Measurements from ENCODE around the gene PPP4R1.
A peak's percentile ranks its signal among the peaks of the same experiment; 100 is the strongest.

PPP4R1 gene

DNA sequence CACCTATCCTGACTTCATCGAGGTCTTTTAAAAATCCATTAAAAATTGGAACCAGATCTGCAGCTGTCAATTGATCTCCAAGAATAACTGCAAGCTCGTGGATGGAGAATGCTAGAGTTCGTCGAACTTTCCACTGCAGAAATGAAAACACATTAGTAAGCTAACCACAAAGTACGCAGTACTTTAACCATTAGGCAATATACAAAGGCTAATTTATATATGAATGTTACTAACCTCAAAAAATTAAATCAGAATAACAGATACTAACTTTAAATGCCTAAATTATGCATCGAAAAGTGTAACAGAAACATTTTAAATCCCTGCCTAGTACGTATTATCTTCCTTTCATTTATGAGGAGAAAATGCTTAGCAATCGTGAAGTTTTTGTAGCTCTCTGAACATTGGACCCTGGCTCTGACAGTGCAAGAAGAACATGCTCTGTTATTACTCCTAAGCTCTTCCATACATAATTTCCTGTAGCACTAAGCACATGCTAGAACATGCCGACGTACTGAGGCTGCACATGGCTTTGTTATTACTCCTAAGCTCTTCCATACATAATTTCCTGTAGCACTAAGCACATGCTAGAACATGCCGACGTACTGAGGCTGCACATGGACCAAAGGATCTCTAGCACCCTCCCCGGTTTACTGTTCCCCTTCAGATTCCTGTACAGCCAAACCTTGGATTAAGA is 57.0 kb downstream of the PPP4R1 start:
- peak overlapping the region; percentile 63 for H3K27ac ChIP-seq
- DNase-seq (ENCODE audit: low read depth, low spot score) = peak; percentile 51

DNA sequence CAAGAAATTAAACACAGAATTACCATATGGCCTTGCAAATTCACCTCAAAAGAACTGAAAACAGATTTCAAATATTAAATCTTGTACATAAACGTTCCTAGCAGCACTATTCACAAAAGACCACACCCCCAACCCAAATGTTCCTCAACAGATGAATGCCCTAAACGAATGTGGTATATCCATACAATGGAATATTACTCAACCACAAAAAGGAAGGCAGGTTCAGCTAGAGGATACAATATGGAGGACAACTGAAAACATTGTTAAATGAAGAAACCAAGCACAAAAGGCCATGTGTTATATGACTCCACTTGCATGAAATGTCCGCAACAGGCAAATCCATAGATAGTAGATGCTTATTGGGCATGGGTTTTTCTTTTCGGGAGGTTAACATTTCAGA is 61.7 kb downstream of the PPP4R1 start:
- no peak overlapping the region for H3K27ac ChIP-seq

DNA sequence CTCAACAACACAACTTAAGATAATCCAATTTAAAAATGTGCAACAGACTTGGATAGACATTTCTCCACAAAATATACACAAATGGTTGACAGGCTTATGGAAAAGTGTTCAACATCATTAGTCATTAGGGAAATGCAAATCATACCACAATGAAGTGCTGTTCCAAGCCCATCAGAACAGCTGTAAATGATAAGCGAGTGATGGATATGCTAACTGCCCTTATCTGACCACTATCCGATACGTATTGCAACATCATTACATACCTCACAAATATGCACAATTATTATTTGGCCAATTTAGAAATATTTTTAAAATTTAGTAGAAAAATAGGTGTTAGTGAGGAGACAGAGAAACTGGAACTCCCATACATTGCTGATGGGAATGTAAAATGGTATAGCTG is 62.2 kb downstream of the PPP4R1 start:
- no peak overlapping the region for H3K27ac ChIP-seq
- DNase-seq (ENCODE audit: low read depth, low spot score) = no peak

More for the DNA sequence above, 61.7 kb downstream of the PPP4R1 start:
- DNase-seq (ENCODE audit: low read depth, low spot score) = no peak

DNA sequence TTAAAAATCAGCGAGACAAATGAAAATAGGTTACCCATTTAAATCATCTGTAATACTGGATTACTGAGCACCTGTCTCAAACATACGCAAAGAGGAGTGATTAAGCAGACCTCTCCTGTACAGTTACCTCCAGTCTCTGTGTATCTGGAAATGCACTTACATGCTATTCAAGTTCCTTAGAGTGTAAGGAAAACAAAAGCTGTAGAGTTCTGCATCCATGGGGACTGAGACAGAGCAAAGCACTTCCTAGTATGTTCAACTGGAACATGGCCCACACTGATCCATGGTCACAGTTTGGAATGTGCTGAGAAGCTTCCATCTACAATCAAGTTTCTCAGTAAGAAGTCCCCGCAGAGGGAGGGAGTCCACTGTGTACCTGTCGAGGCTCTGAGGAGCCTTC is 63.9 kb downstream of the PPP4R1 start:
- H3K27ac ChIP-seq = no peak overlapping the region
- no peak for DNase-seq (ENCODE audit: low read depth, low spot score)

DNA sequence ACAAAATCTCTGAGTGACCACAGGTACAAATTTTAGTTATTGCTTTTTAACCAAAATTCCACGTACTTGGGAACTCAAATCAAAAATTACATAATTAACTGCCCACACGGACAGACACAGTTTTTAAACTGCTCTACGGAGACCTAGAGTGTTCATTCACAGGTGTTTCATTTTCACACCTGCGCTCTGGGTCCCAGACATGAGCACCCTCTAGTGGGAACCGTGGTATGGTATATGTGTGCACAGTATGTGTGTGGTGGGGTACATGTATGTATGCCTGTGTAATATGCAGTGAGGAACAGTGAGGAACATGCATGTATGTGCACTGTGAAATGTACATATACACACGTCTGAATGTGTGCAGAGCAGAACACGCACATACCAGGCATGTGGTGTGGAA is 65.0 kb downstream of the PPP4R1 start:
- no peak overlapping the region for H3K27ac ChIP-seq
- no peak for DNase-seq (ENCODE audit: low read depth, low spot score)

DNA sequence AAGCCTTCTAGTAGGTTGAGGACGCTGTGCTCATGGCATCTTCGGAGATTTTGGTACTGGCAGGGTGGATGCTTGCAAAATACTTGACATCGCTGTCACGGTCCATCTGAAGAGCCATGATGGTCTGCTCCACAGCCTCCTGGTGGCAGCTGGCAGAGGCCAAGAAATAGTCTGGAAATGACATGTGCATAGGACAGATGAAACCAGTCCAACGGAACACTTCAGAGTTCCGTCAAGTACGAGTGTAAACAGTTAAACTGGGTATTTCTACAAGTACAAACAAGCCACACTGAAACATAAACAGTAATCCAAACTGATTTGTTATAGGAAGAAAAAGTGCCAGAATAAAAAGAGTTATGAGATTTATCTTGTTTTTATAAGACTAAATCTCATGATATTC is 66.6 kb downstream of the PPP4R1 start:
- H3K27ac ChIP-seq = no peak overlapping the region
- no peak for DNase-seq (ENCODE audit: low read depth, low spot score)

DNA sequence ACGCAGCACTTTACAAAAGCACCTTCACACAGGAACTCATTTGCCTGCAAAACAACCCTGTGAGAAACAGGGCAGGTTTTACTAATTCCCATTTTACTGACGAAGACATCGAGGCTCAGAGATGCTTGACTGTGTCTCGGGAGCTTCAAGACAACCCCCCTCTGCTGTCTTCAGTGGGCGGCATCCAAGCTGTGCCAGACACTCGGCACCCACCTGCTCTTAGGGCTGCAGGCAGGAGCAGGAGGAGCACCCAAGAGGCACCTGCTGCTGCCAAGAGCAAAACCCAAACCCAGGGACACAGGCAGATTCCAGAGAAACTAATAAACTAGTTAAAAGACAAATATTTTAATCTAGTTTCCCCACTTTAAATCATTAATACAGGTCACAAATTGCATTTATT is 67.9 kb downstream of the PPP4R1 start:
- no peak overlapping the region for H3K27ac ChIP-seq
- DNase-seq (ENCODE audit: low read depth, low spot score) = no peak

DNA sequence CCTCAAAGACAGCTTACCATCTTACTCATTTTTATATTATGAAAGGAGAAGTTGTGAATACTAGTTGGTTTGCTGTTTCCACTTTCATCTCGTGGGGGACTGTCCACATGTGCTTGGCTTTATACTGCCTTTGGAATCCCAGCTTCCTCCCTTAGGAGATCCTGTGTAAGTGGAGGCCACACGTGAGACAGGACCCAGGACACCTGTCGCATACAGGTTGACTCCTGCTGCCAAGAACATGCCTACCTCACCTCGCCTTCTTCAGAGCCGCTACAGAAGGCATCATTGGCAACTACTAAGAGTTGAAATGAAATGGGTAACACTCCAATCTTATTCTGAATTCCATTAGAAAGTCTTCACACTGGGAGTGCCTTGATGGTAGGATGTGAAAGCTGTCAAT is 69.3 kb downstream of the PPP4R1 start:
- no peak for DNase-seq (ENCODE audit: low read depth, low spot score)
- H3K27ac ChIP-seq = no peak overlapping the region

DNA sequence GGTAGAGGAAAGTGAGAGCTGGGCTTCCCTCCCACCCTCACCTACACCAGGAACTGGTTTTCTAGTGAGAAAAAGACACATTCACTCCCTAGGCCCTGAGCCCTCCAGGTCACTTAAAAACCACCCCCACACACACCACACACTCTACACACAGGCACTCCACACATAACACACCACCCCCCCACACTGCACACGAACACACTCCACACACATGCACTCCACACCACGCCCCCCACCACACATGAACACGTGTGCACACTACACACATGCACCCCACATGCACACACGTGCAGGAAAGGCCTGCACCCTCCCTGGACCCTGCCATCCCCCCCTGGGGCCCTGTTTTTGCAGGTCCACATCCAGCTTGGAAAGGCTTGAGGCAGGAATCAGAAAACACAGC is 71.4 kb downstream of the PPP4R1 start:
- no peak for DNase-seq (ENCODE audit: low read depth, low spot score)
- no peak overlapping the region for H3K27ac ChIP-seq

DNA sequence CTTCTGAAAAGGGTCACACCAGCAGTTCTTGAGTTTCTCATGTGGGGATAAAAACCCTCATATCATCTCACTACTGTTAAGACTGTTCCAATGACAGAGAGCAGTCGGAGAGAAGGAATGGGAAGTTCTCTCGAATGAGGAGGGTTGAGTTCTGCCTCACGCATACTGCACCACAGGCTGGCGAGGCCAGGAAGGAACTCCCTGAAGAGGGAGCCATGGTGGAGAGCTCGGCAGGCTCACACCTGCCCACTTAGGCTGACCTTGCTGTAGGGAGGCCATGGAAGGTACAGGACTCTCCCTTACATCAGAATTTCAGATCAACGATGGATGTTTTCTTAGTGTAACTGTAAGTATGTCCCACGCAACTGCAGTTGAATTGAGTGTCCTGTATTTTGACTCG is 74.4 kb downstream of the PPP4R1 start:
- H3K27ac ChIP-seq = peak overlapping the region; percentile 41
- DNase-seq (ENCODE audit: low read depth, low spot score) = no peak

DNA sequence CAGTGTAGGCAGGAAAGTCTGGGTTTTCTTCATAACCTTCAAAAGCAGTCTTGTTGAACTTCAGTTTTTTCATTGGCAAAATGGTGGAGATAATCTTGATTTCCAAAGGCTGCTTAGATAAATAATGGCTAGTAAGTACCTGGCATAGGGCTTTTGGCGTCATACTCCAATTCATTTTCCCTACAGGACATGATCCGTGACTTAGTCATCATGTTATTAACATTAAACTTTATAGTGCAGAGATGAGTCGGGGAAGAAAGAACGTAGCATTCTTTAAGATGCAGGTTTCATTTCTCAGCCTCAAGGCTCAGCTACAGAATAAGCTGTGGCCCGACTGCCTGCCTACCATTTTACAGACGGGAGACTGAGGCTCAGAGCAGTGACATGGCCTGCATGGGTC is 75.1 kb downstream of the PPP4R1 start:
- peak; percentile 43 for DNase-seq (ENCODE audit: low read depth, low spot score)
- H3K27ac ChIP-seq = peak overlapping the region; percentile 41

DNA sequence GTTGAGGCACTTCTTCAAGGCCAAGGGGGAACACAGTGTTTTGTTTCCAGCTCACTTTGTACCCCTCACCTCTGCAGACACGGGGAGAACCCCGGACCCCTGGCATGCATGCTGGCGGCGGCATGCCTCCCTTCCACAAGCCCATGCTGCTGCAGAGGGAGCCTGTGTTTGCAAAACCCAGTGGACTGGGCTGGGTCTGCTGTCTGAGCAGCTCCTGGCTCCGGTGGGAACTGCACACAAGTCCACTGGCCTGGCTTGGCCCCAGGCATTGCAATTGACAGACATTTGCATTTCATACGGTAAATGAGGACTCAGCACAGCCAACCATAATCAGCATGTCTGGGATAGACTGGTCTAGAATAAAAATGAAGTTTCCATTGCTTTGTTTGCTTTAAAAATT is 76.7 kb downstream of the PPP4R1 start:
- DNase-seq (ENCODE audit: low read depth, low spot score) = no peak
- H3K27ac ChIP-seq = no peak overlapping the region

DNA sequence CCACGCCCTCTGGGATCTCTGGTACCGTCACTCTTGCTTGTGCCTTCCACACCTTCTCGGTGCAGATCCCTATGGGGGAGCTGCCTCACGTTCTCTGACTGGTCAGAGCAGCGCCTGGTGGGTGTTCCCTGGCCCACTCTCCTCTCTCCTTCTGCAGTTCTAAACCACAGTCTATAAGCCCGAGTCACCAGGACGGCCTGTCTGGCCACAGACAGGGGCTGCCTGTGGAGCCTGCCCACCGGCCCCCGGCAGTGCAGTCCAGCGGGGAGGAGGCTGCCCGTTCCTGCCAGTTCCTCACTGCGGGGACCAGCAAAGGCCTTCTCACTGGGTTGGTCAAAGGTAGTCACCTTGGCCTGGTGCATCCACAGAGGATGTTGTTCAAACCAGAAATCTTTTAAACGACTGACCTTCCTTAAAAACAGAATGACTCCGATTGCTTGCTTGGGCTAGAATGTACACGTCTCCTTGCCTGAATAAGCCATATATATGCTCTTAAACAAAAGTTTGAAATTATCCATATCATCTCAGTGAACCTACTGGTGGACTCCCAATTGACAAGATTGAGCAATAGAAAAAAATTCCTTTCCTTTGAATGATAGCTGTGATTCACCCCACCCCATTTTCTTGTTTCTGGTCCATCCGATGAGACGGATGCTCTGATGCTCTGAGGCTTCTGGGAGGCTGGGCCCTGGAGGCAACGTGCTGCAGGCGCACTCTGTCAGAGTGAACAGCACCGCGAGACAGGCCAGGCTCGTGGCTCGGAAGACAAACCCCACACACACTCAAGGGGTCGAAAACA is 77.8 kb downstream of the PPP4R1 start:
- DNase-seq (ENCODE audit: low read depth, low spot score) = no peak
- H3K27ac ChIP-seq = peak overlapping the region; percentile 58

DNA sequence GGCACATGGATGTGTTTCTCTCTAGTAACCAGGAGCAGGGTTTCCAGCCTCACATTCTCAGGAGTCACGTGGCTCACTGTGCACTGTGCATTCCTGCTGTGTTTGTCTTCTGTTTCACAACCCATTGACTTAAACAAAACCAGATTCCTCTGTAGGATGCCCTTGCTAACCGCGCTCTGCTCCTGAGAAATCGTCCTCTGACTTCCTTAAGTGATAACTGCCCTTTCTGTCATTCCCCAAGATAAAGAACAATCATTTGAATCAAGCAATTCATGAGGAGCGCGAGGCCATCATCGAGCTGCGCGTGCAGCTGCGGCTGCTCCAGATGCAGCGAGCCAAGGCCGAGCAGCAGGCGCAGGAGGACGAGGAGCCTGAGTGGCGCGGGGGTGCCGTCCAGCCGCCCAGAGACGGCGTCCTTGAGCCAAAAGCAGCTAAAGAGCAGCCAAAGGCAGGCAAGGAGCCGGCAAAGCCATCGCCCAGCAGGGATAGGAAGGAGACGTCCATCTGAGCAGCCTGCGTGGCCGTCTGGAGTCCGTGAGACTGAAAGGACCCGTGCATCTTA is 78.8 kb downstream of the PPP4R1 start:
- no peak for DNase-seq (ENCODE audit: low read depth, low spot score)
- no peak overlapping the region for H3K27ac ChIP-seq

DNA sequence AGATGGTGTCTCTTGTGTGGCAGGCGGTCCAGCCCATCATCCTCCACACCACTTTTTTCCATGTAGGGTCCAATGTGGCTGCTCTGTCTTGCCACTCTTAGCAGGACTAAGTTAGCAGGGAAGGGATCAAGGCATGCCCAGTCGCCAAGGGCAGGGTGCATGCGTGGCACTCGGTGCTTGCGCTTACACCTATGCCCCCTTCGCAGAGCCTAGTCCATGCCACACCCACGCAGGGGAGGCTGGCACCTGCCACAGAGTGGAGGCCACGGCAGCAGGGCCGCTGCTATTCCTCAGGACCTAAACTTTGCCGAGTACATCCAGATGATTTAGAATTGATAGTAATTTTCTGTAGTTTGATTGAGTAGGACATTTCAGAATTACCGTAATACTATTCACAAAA is 79.5 kb downstream of the PPP4R1 start:
- no peak for DNase-seq (ENCODE audit: low read depth, low spot score)
- no peak overlapping the region for H3K27ac ChIP-seq

DNA sequence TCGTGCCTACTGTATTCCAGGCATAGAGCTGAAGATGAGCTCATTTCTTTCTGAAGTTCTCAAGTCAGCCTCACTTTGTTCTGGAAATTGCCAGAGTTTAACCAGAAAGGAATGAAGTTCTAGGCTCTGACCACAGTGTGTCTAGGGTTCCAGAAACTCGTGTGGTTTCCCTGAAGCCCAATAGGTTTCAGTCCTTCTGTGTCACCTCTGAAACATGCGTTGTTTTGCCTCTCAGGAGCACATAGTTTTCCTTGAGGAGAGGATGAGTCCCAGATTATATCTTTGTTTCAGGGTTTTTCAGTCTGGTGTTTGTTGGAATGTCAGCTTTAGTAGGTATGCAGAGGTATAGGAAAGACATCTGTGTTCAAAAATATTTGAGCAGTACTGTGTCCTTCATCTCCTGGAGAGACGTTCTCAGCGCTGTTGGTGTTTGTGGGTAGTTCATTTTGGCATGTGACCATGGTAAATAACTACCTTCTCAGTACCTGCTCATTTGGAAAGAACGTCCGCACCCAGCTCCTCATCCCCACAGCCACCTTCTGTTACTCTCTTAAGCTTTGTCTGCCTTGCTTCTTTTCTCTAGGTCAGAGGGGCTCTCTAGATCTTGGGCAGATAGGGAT is 82.5 kb downstream of the PPP4R1 start:
- DNase-seq (ENCODE audit: low read depth, low spot score) = no peak
- no peak overlapping the region for H3K27ac ChIP-seq

DNA sequence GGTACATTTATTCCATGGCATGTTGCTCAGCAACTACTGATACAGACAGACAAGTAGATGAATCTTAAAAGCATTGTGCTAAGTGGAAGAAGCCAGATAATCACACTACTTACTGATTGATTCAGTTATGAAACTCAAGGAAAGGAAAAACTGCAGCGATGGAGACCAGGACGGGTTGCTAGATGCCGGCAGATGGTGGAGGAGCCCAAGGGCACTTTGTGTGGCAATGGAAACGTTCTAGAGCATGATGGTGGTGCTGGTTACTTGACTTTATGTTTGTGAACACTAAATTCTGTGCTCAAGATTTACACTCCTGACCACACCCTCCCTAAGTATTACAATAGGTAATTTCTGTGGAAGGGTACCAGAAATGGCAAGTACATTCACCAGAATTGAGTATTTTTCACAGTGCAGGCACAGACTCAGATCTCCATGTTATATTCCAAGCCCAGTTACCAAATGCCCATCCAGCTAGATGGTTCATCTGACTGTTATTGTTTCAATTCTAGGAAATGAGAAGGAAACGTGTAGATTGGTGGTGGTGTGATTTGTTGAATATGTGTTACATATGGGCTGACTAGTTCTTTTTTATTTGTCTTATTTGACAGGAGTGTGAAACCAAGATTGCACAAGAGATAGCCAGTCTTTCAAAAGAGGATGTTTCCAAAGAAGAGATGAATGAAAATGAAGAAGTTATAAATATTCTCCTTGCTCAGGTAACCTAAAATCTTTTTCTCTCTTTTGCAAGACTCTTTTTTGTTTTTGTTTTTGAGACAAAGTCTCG is 83.9 kb downstream of the PPP4R1 start:
- DNase-seq (ENCODE audit: low read depth, low spot score) = no peak

DNA sequence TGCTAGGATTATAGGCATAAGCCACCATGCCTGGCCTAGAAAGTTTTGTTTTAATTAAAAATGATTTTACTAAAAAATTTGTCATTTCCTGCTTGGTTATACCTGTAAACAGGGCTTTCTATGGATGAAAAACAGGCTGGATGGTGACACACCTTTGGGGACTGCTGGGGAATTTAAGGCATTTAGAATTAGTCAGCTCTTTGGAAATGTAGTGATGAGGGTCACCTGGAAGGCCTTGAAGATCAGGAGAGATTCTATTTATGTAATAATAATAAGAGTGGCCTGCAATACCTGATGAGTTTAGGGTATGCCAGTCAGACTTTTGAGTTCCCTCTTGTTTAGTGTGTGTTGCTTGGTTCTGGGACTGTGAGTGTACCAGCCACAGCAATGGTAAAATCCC is 87.9 kb downstream of the PPP4R1 start:
- no peak for DNase-seq (ENCODE audit: low read depth, low spot score)
- peak overlapping the region; percentile 44 for H3K27ac ChIP-seq

More for the DNA sequence above, 83.9 kb downstream of the PPP4R1 start:
- H3K27ac ChIP-seq = no peak overlapping the region

DNA sequence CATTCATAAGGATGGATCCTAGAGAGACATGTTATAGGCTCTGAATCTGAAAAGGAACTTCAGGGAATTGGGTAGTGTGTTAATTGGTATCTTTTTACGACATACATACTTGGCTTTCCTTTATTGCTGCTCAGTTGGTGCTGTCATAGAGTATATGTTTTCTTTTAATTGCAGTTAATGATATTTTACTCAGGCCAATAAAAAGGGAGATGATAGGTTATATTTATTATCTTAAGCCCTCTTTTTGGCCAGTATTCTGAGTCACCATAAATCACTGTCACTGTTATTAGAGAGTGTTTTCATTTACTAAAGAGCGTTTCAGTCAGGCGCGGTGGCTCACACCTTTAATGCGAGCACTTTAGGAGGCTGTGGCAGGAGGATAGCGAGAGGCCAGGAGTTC is 91.4 kb downstream of the PPP4R1 start:
- H3K27ac ChIP-seq = no peak overlapping the region
- no peak for DNase-seq (ENCODE audit: low read depth, low spot score)

DNA sequence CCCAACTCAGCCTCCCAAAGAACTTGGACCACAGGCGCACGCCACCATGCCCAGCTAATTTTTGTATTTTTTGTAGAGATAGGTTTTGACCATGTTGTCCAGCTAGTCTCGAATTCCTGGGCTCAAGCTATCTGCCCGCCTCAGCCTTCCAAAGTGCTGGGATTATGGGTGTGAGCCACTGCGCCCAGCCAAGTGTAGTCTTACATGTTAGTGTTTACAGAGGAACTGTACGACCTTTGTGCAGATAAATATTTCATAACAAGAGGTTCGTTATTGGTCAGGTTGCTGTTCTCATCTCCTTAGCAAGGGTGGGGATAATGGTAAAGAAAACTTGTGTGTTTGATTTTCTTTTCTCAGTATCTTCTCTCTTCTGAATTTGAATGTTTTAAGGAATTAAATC is 92.6 kb downstream of the PPP4R1 start:
- no peak for DNase-seq (ENCODE audit: low read depth, low spot score)
- H3K27ac ChIP-seq = no peak overlapping the region

All from epithelial cell of prostate (primary cell).